Ovary (tissue), 3 donors: ENCODE measurements around the gene DSCAML1.

ENCODE experiments used
- CTCF ChIP-seq, 3 donors: fragments of 450-650 bp in 2 of 3; fragments of 200-600 bp in 1 of 3; IDR thresholded peaks; one replicate each; pipeline versions ENCODE4 v1.5.1 to v1.8.0; 2016 to 2022; ENCODE audit warnings: antibody characterized with exemption in 3 of 3, mild to moderate bottlenecking in 1 of 3
- POLR2A ChIP-seq: fragments of 450-650 bp; IDR thresholded peaks from one replicate; pipeline ENCODE4 v1.6.1; 2017; ENCODE audit warnings: antibody characterized with exemption, mild to moderate bottlenecking, moderate library complexity
- donor health status: DM: no; HTN: no; CAD: no.

GRCh38 chr11:117642835-117643234 is 154.2 kb downstream of the DSCAML1 start:
- TF ChIP-seq CTCF (IDR thresholded peaks at IDR 0.05) (no peak), POLR2A (no peak)
